Right lobe of liver (tissue), 6 donors: ENCODE data around the gene SLC8A1. TPM values are rescaled to one million over a fixed set of nuclear protein-coding genes. Genes with fewer than 3 reads are reported as not detected.
A peak's percentile ranks its signal among the peaks of the same experiment; 100 is the strongest.

Source experiments
- ATAC-seq, 4 donors: fragments of 200-7000 bp; cut with Tn5 transposase; one replicate each; pipeline ENCODE4 v1.9.1; 2020; ENCODE audit warnings: mild to moderate bottlenecking in 4 of 4, moderate library complexity in 4 of 4
- DNase-seq, 3 donors: peaks; one replicate each; pipeline ENCODE4 v3.0.0-alpha.2; 2020
- H3K27ac ChIP-seq, 3 donors: fragments of 200-600 bp; one replicate each; pipeline ENCODE4 v1.8.0; 2022
- H3K27me3 ChIP-seq, 2 donors: fragments of 200-600 bp; one replicate each; pipeline ENCODE4 v1.8.0; 2022
- H3K36me3 ChIP-seq, 4 donors: fragments of 200-600 bp; sonication (generic) in 1 of 4; one replicate each; pipeline versions ENCODE4 v1.5.1 to v1.8.0; 2017 to 2022; ENCODE audit warnings: control low read depth in 1 of 4
- H3K4me1 ChIP-seq, 4 donors: fragments of 200-600 bp; sonication (generic) in 1 of 4; one replicate each; pipeline versions ENCODE4 v1.5.1 to v1.8.0; 2017 to 2022; ENCODE audit warnings: control low read depth in 1 of 4
- H3K4me3 ChIP-seq, 3 donors: fragments of 200-600 bp; one replicate each; pipeline ENCODE4 v1.8.0; 2022
- H3K9me3 ChIP-seq, 4 donors: fragments of 200-600 bp; sonication (generic) in 1 of 4; one replicate each; pipeline versions ENCODE4 v1.5.1 to v1.8.0; 2017 to 2022; ENCODE audit warnings: control low read depth in 1 of 4
- CTCF ChIP-seq, 4 donors: fragments of 200-600 bp in 3 of 4; fragments of 450-650 bp in 1 of 4; IDR thresholded peaks; one replicate each; pipeline versions ENCODE4 v1.5.1 to v1.8.0; 2016 to 2022; ENCODE audit warnings: antibody characterized with exemption in 4 of 4, mild to moderate bottlenecking in 2 of 4
- POLR2A ChIP-seq: fragments of 450-650 bp; IDR thresholded peaks from one replicate; pipeline ENCODE4 v1.6.1; 2017; ENCODE audit warnings: antibody characterized with exemption, mild to moderate bottlenecking
- WGBS: methylation state at CpG from one replicate; pipeline ENCODE4 v1.1.6; 2018; ENCODE audit warnings: low coverage, low lambda C conversion rate; ENCODE audit not compliant: insufficient coverage; ENCODE audit errors: missing lambda C conversion rate; 5-methylcytosine and 5-hydroxymethylcytosine counted together
- intact Hi-C, 2 donors: fragments of 100-400 bp; cut with DNase I; formaldehyde crosslinking; loops; one replicate each; pipeline versions ENCODE4 v1.11.2 to v1.14.1; 2022
- total RNA-seq, 6 experiments: library from RNA; depleted of rRNA in 2 of 6; stranded (reverse); fragments of >200 nt in 2 of 6; fragmentation: NEBNext Ultra II Directional in 3 of 6; extraction: Animal tissue kit (Norgen Biotek cat#: 25700) in 3 of 6; gene quantifications; one replicate each; pipeline versions ENCODE4 v1.1.0 to v1.2.4, GENCODE V29; 2016 to 2023
- donor health status: DM: no; HTN: yes; CAD: no.
- donor health status: DM: no; HTN: no; CAD: no.
- donor health status: DM: no; HTN: no; CAD: no.
- donor health status: DM: no; HTN: yes; CAD: no.
- donor health status: DM: no; HTN: yes; CAD: no.

Gene SLC8A1
- total RNA-seq, 6 experiments from 2014 or later = 3.3 to 12.1 (median 4.9) TPM

GRCh38 chr2:40244675-40245074 is 207.2 kb downstream of the SLC8A1 start:
- ATAC-seq (peak; percentile 76 to 86 (median 85)), DNase-seq (peak; percentile 31 to 48 (median 47))
- peak; percentile 14 to 42 (median 38) for TF ChIP-seq CTCF (IDR thresholded peaks at IDR 0.05)
- no peak for TF ChIP-seq POLR2A
- H3K9me3 ChIP-seq = peaks cover 0 to 2% (median 0%) of the 10 kb centered on the region in 4 donors
- intact Hi-C loops = no loop called here
- 0% methylated on average over 1 of the region's 1 CpG for WGBS
- H3K4me1 ChIP-seq = no peaks in the 10 kb centered on the region
- no peaks in the 10 kb centered on the region for H3K36me3 ChIP-seq
- no peaks in the 10 kb centered on the region for H3K27me3 ChIP-seq
- no peak overlapping the region for H3K27ac ChIP-seq
- H3K4me3 ChIP-seq = no peak overlapping the region

GRCh38 chr2:40244251-40244650 is 207.6 kb downstream of the SLC8A1 start:
- intact Hi-C loops = no loop called here
- ATAC-seq (peak in 1 of 4 donors; percentile 21), DNase-seq (no peak)
- Histone ChIP-seq H3K27me3 (no peaks in the 10 kb centered on the region), H3K4me1 (no peaks in the 10 kb centered on the region), H3K36me3 (no peaks in the 10 kb centered on the region), H3K4me3 (no peak overlapping the region), H3K27ac (no peak overlapping the region), H3K9me3 (peaks cover 0 to 2% (median 0%) of the 10 kb centered on the region in 4 donors)
- 43% methylated on average over 6 of the region's 6 CpGs for WGBS
- TF ChIP-seq POLR2A (no peak), CTCF (IDR thresholded peaks at IDR 0.05) (no peak)

GRCh38 chr2:40243581-40244187 is 208.2 kb downstream of the SLC8A1 start:
- TF ChIP-seq CTCF (IDR thresholded peaks at IDR 0.05) (no peak), POLR2A (no peak)
- H3K27ac ChIP-seq = no peak overlapping the region
- DNase-seq (no peak), ATAC-seq (no peak)
- 40% methylated on average over 3 of the region's 3 CpGs for whole genome bisulfite sequencing
- H3K36me3 ChIP-seq = no peaks in the 10 kb centered on the region
- no peaks in the 10 kb centered on the region for H3K27me3 ChIP-seq
- H3K9me3 ChIP-seq = peaks cover 0 to 2% (median 0%) of the 10 kb centered on the region in 4 donors
- intact Hi-C loops = no loop called here
- H3K4me1 ChIP-seq = no peaks in the 10 kb centered on the region
- no peak overlapping the region for H3K4me3 ChIP-seq

GRCh38 chr2:40242315-40242714 is 209.6 kb downstream of the SLC8A1 start:
- TF ChIP-seq CTCF (IDR thresholded peaks at IDR 0.05) = no peak
- TF ChIP-seq POLR2A = no peak
- Histone ChIP-seq H3K4me1 (no peaks in the 10 kb centered on the region), H3K9me3 (peaks cover 0 to 2% (median 0%) of the 10 kb centered on the region in 4 donors), H3K4me3 (no peak overlapping the region), H3K27me3 (no peaks in the 10 kb centered on the region), H3K36me3 (no peaks in the 10 kb centered on the region), H3K27ac (no peak overlapping the region)
- DNase-seq (no peak), ATAC-seq (no peak)
- intact Hi-C loops = no loop called here
- WGBS = 56% methylated on average over 3 of the region's 3 CpGs
